ENCODE data around the gene PP2D1. TPM values are rescaled to one million over a fixed set of nuclear protein-coding genes. Genes with fewer than 3 reads are reported as not detected.
"Not testable (repeated sequence)": the region's sequence is repeated elsewhere in the genome, so short reads cannot be mapped to it uniquely, and the experiment has no call there.

PP2D1 gene
- total RNA-seq, 1 experiment from 2014 or later, result not detected

DNA sequence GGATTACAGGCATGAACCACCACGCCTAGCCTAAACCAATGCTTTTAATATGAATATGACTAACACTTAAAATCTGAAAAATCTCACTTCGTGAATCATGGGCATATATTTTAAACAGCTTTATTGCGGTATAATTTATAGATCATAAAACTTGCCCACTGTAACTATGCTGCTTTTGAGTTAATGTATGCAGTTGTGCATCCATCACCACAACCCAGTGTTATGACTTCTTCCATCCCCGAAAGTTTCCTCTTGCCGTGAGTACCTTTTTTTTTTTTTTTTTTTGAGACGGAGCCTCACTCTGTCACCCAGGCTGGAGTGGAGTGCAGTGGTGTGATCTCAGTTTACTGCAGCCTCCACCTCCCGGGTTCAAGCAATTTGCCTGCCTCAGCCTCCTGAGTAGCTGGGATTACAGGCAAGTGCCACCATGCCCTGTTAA lies 35.3 kb upstream of the PP2D1 start:
- no peak overlapping the region for H3K4me2 ChIP-seq (ENCODE audit: low read length)
- no peaks in the 10 kb centered on the region for H3K79me2 ChIP-seq (ENCODE audit: low read length)
- peaks cover 14% of the 10 kb centered on the region; the same call in 1 of the 2 replicates for H3K4me1 ChIP-seq (ENCODE audit: insufficient read depth, low read length)
- no peaks in the 10 kb centered on the region for H3K36me3 ChIP-seq (ENCODE audit: low read depth, low read length)
- CTCF ChIA-PET, result no interaction called here
- no peaks in the 10 kb centered on the region for H3K27me3 ChIP-seq (ENCODE audit: low read length)
- no peaks in the 10 kb centered on the region for H4K20me1 ChIP-seq (ENCODE audit: low read length)
- DNase-seq, result peak; percentile 59
- no peaks in the 10 kb centered on the region for H3K9me2 ChIP-seq (replicated peaks; ENCODE audit: low read length)
- BruUV-seq (replicated peaks), result no TSS peak
- H3K4me3 ChIP-seq (ENCODE audit: low read length), result no peak overlapping the region
- H3K9me3 ChIP-seq (ENCODE audit: low read length), result no peaks in the 10 kb centered on the region
- no peak overlapping the region for H3K9ac ChIP-seq (ENCODE audit: low read length)
- TF ChIP-seq, protein P1, sequence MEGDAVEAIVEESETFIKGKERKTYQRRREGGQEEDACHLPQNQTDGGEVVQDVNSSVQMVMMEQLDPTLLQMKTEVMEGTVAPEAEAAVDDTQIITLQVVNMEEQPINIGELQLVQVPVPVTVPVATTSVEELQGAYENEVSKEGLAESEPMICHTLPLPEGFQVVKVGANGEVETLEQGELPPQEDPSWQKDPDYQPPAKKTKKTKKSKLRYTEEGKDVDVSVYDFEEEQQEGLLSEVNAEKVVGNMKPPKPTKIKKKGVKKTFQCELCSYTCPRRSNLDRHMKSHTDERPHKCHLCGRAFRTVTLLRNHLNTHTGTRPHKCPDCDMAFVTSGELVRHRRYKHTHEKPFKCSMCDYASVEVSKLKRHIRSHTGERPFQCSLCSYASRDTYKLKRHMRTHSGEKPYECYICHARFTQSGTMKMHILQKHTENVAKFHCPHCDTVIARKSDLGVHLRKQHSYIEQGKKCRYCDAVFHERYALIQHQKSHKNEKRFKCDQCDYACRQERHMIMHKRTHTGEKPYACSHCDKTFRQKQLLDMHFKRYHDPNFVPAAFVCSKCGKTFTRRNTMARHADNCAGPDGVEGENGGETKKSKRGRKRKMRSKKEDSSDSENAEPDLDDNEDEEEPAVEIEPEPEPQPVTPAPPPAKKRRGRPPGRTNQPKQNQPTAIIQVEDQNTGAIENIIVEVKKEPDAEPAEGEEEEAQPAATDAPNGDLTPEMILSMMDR (conservative IDR thresholded peaks at IDR 0.05; ENCODE audit: low read depth, low read length), result no peak
- no peak for TF ChIP-seq EZH2 (IDR thresholded peaks at IDR 0.05; ENCODE audit: low read length, unreplicated experiment)
- TF ChIP-seq EZH2phosphoT487 (IDR thresholded peaks at IDR 0.05; ENCODE audit: borderline replicate concordance, low read length), result no peak
- POLR2A ChIA-PET (ENCODE audit: unreplicated experiment), result no interaction called here
- peak; percentile 81 for ATAC-seq
- H2AFZ ChIP-seq (ENCODE audit: low read length), result no peak overlapping the region
- intact Hi-C loops (cut with micrococcal nuclease), result no loop called here
- H3F3A ChIP-seq (ENCODE audit: low read length, unreplicated experiment), result no peaks in the 10 kb centered on the region
- no peak overlapping the region for H3K27ac ChIP-seq (ENCODE audit: low read length)

DNA sequence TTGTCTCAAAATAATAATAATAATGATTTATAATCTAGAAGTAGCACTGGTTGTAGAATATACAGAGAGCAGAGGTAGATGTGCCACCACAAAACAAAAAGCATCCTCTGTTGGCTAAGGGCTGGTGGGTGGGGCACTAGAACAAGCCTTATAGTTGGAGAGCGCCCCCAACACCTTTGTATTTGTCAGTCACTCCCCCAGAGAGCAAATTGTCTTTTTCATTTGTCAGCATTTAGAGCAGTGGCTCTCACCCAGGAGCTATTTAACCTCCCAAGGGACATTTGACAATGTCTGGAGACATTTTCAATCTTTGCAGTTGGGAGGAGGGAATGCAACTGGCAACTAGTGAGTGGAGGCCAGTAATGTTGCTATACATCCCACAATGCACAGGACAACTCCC lies 34.5 kb upstream of the PP2D1 start:
- POLR2A ChIA-PET (ENCODE audit: unreplicated experiment), result no interaction called here
- H3F3A ChIP-seq (ENCODE audit: low read length, unreplicated experiment), result no peaks in the 10 kb centered on the region
- H3K27me3 ChIP-seq (ENCODE audit: low read length), result no peaks in the 10 kb centered on the region
- H4K20me1 ChIP-seq (ENCODE audit: low read length), result no peaks in the 10 kb centered on the region
- CTCF ChIA-PET, result no interaction called here
- TF ChIP-seq, protein P1 (conservative IDR thresholded peaks at IDR 0.05; ENCODE audit: low read depth, low read length), result no peak
- TF ChIP-seq EZH2 (IDR thresholded peaks at IDR 0.05; ENCODE audit: low read length, unreplicated experiment) (no peak), EZH2phosphoT487 (IDR thresholded peaks at IDR 0.05; ENCODE audit: borderline replicate concordance, low read length) (no peak)
- no peaks in the 10 kb centered on the region for H3K9me2 ChIP-seq (replicated peaks; ENCODE audit: low read length)
- ATAC-seq, result no peak
- H3K9me3 ChIP-seq (ENCODE audit: low read length), result no peaks in the 10 kb centered on the region
- BruUV-seq (replicated peaks), result no TSS peak
- no peak overlapping the region for H3K27ac ChIP-seq (ENCODE audit: low read length)
- no peaks in the 10 kb centered on the region for H3K36me3 ChIP-seq (ENCODE audit: low read depth, low read length)
- no peak overlapping the region for H3K9ac ChIP-seq (ENCODE audit: low read length)
- intact Hi-C loops (cut with micrococcal nuclease), result no loop called here
- no peak overlapping the region for H3K4me2 ChIP-seq (ENCODE audit: low read length)
- H3K4me1 ChIP-seq (ENCODE audit: insufficient read depth, low read length), result peaks cover 14% of the 10 kb centered on the region; the same call in 1 of the 2 replicates
- H3K4me3 ChIP-seq (ENCODE audit: low read length), result no peak overlapping the region
- H3K79me2 ChIP-seq (ENCODE audit: low read length), result no peaks in the 10 kb centered on the region
- no peak overlapping the region for H2AFZ ChIP-seq (ENCODE audit: low read length)
- no peak for DNase-seq

DNA sequence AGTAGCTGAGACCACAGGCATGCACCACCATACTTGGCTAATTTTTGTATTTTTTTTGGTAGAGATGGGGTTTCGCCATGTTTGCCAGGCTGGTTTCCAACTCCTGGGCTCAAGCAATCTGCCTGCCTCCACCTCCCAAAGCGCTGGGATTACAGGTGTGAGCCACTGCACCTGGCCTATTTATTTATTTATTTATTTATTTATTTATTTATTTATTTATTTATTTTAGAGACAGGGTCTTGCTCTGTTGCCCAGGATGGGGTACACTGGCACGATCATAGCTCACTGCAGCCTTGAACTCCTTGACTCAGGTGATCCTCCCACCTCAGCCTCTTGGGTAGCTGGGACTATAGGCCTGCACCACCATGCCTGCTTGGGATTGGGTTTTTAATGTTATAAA lies 33.1 kb upstream of the PP2D1 start:
- H3K4me1 ChIP-seq (ENCODE audit: insufficient read depth, low read length), result peaks cover 14% of the 10 kb centered on the region; the same call in 1 of the 2 replicates
- H3K9me3 ChIP-seq (ENCODE audit: low read length); H3K9me2 ChIP-seq (replicated peaks; ENCODE audit: low read length); CTCF ChIA-PET; H2AFZ ChIP-seq (ENCODE audit: low read length); BruUV-seq (replicated peaks); H3K79me2 ChIP-seq (ENCODE audit: low read length); POLR2A ChIA-PET (ENCODE audit: unreplicated experiment); ATAC-seq; H4K20me1 ChIP-seq (ENCODE audit: low read length); H3K4me3 ChIP-seq (ENCODE audit: low read length); H3K4me2 ChIP-seq (ENCODE audit: low read length); intact Hi-C loops (cut with micrococcal nuclease); H3K27ac ChIP-seq (ENCODE audit: low read length); H3K27me3 ChIP-seq (ENCODE audit: low read length); H3F3A ChIP-seq (ENCODE audit: low read length, unreplicated experiment); H3K9ac ChIP-seq (ENCODE audit: low read length); H3K36me3 ChIP-seq (ENCODE audit: low read depth, low read length); DNase-seq: not testable (repeated sequence)

Measured in PC-3 (cell line).